GM18519 (cell line): ENCODE measurements around the gene IGF2R.
"Not testable (repeated sequence)": the region's sequence is repeated elsewhere in the genome, so short reads cannot be mapped to it uniquely, and the experiment has no call there.

Source experiments
- ATAC-seq: cut with Tn5 transposase; IDR thresholded peaks from one replicate; pipeline ENCODE4 v1.9.1; 2021; ENCODE audit warnings: mild to moderate bottlenecking, moderate library complexity; ENCODE audit not compliant: unreplicated experiment, low FRiP score

IGF2R gene

GRCh38 chr6:160088784-160089533, 120.1 kb downstream of the IGF2R start:
- no peak for ATAC-seq

GRCh38 chr6:160089534-160089897, 120.6 kb downstream of the IGF2R start:
- ATAC-seq: no peak

- not testable (repeated sequence) for ATAC-seq
These were observed 121.8 kb downstream of the IGF2R start for GRCh38 chr6:160090442-160091239.

- ATAC-seq: not testable (repeated sequence)
These were observed 123.3 kb downstream of the IGF2R start for GRCh38 chr6:160092176-160092575.

- ATAC-seq: no peak
These were observed 123.7 kb downstream of the IGF2R start for GRCh38 chr6:160092602-160093001.

- no peak for ATAC-seq
These were observed 124.2 kb downstream of the IGF2R start for GRCh38 chr6:160093061-160093460.

- ATAC-seq: no peak
These were observed 125.1 kb downstream of the IGF2R start for GRCh38 chr6:160093946-160094345.

GRCh38 chr6:160095146-160095845, 126.4 kb downstream of the IGF2R start:
- ATAC-seq: no peak

GRCh38 chr6:160101277-160102205, 132.7 kb downstream of the IGF2R start:
- ATAC-seq: no peak

GRCh38 chr6:160102399-160102798, 133.5 kb downstream of the IGF2R start:
- no peak for ATAC-seq

GRCh38 chr6:160102956-160103824, 134.3 kb downstream of the IGF2R start:
- ATAC-seq: no peak

GRCh38 chr6:160103825-160104100, 134.9 kb downstream of the IGF2R start:
- ATAC-seq: no peak

- ATAC-seq: no peak
These were observed 136.1 kb downstream of the IGF2R start for GRCh38 chr6:160104821-160105517.

- ATAC-seq: no peak
These were observed 137.1 kb downstream of the IGF2R start for GRCh38 chr6:160106010-160106409.

- ATAC-seq: no peak
These were observed 137.8 kb downstream of the IGF2R start for GRCh38 chr6:160106701-160107100.

GRCh38 chr6:160108077-160108476, 139.2 kb downstream of the IGF2R start:
- ATAC-seq: no peak

GRCh38 chr6:160110586-160111123, 141.8 kb downstream of the IGF2R start:
- no peak for ATAC-seq

- ATAC-seq: no peak
These were observed 142.9 kb downstream of the IGF2R start for GRCh38 chr6:160111806-160112205.
